ENCODE measurements around the gene SLN.

The SLN gene

GRCh38 chr11:107731941-107732688 lies 20.3 kb upstream of the SLN start:
- Histone ChIP-seq H3K4me1 (ENCODE audit: control insufficient read depth in 1 of 2, insufficient read depth in 1 of 2, low read depth in 1 of 2, low read length in 1 of 2) (no peaks in the 10 kb centered on the region), H3K27ac (no peak overlapping the region), H3K36me3 (no peaks in the 10 kb centered on the region), H3K9me3 (no peaks in the 10 kb centered on the region), H3K27me3 (peaks cover 37% of the 10 kb centered on the region), H3K4me3 (ENCODE audit: low read depth in 1 of 2, low read length in 1 of 2) (no peak overlapping the region)
- no peak for TF ChIP-seq CTCF (IDR thresholded peaks at IDR 0.05)

- H3K27me3 ChIP-seq, result peaks cover 18% of the 10 kb centered on the region
- no peak overlapping the region for H3K27ac ChIP-seq
- no peaks in the 10 kb centered on the region for H3K4me1 ChIP-seq (ENCODE audit: control insufficient read depth in 1 of 2, insufficient read depth in 1 of 2, low read depth in 1 of 2, low read length in 1 of 2)
- no peak for TF ChIP-seq CTCF (IDR thresholded peaks at IDR 0.05)
- no peaks in the 10 kb centered on the region for H3K36me3 ChIP-seq
- no peaks in the 10 kb centered on the region for H3K9me3 ChIP-seq
- H3K4me3 ChIP-seq (ENCODE audit: low read depth in 1 of 2, low read length in 1 of 2), result no peak overlapping the region
Observed at GRCh38 chr11:107722662-107723061, 10.8 kb upstream of the SLN start.

GRCh38 chr11:107721207-107721606 lies 9.4 kb upstream of the SLN start:
- H3K27ac ChIP-seq, result no peak overlapping the region
- H3K4me3 ChIP-seq (ENCODE audit: low read depth in 1 of 2, low read length in 1 of 2), result no peak overlapping the region
- no peaks in the 10 kb centered on the region for H3K4me1 ChIP-seq (ENCODE audit: control insufficient read depth in 1 of 2, insufficient read depth in 1 of 2, low read depth in 1 of 2, low read length in 1 of 2)
- no peak for TF ChIP-seq CTCF (IDR thresholded peaks at IDR 0.05)
- H3K27me3 ChIP-seq, result peaks cover 16% of the 10 kb centered on the region
- H3K9me3 ChIP-seq, result no peaks in the 10 kb centered on the region
- H3K36me3 ChIP-seq, result no peaks in the 10 kb centered on the region

- no peaks in the 10 kb centered on the region for H3K4me1 ChIP-seq (ENCODE audit: control insufficient read depth in 1 of 2, insufficient read depth in 1 of 2, low read depth in 1 of 2, low read length in 1 of 2)
- H3K27me3 ChIP-seq, result peaks cover 16% of the 10 kb centered on the region
- H3K9me3 ChIP-seq, result no peaks in the 10 kb centered on the region
- no peaks in the 10 kb centered on the region for H3K36me3 ChIP-seq
- H3K4me3 ChIP-seq (ENCODE audit: low read depth in 1 of 2, low read length in 1 of 2), result no peak overlapping the region
- H3K27ac ChIP-seq, result no peak overlapping the region
- no peak for TF ChIP-seq CTCF (IDR thresholded peaks at IDR 0.05)
Observed at GRCh38 chr11:107720303-107720774, 8.5 kb upstream of the SLN start.

GRCh38 chr11:107719557-107720302 lies 7.9 kb upstream of the SLN start:
- H3K4me3 ChIP-seq (ENCODE audit: low read depth in 1 of 2, low read length in 1 of 2), result no peak overlapping the region
- no peak overlapping the region for H3K27ac ChIP-seq
- H3K27me3 ChIP-seq, result peaks cover 16% of the 10 kb centered on the region
- no peak for TF ChIP-seq CTCF (IDR thresholded peaks at IDR 0.05)
- H3K36me3 ChIP-seq, result no peaks in the 10 kb centered on the region
- no peaks in the 10 kb centered on the region for H3K4me1 ChIP-seq (ENCODE audit: control insufficient read depth in 1 of 2, insufficient read depth in 1 of 2, low read depth in 1 of 2, low read length in 1 of 2)
- no peaks in the 10 kb centered on the region for H3K9me3 ChIP-seq
